ENCODE measurements around the gene SRSF6.

GRCh38 chr20:43508604-43509040 lies 50.9 kb downstream of the SRSF6 start:
- TF ChIP-seq POLR2A (IDR thresholded peaks at IDR 0.05; ENCODE audit: low read length) (no peak), GATA1 (IDR thresholded peaks at IDR 0.05; ENCODE audit: low read depth, low read length) (no peak)

Measured in erythroblast (primary cell).